Dermis microvascular lymphatic vessel endothelial cell (primary cell): Measurements from ENCODE around the gene PECR. TPM values are rescaled to one million over a fixed set of nuclear protein-coding genes. Genes with fewer than 3 reads are reported as not detected.
"Not testable (repeated sequence)": the region's sequence is repeated elsewhere in the genome, so short reads cannot be mapped to it uniquely, and the experiment has no call there.

Experiments used
- DNase-seq, 2 donors: peaks; one replicate each; pipeline versions ENCODE4 v3.0.0 to v3.0.0-alpha.2; 2010; ENCODE audit warnings: low read depth in 2 of 2
- total RNA-seq: library from RNA; depleted of rRNA; stranded (reverse); fragments of >200 nt; gene quantifications from 2 replicates; pipeline ENCODE4 v1.2.1, GENCODE V29; 2014

The PECR gene
- total RNA-seq, 1 donor from 2014 or later = 10.4 TPM

- no peak for DNase-seq
Measured at GRCh38 chr2:216002101-216002678, 79.4 kb downstream of the PECR start.

GRCh38 chr2:216001216-216002100, 80.2 kb downstream of the PECR start:
- no peak for DNase-seq

DNA sequence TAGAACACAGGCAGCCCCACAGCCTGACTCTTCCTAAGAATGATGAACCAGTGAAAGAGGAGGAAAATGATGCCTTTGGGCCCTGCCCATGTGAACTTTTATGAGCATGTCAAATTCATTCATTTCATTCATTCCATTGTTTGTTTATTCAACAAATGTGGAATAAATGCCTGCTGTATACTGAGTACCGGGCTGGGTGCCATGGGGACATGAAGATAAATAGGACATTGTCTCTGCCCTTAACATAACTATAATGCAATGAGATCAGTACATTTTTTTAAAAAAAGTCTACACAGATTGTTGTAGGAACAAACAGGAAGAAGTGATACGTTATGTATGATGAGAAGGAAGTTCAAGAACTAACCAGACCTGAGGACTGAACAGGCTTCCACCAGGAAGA, 83.0 kb downstream of the PECR start:
- no peak for DNase-seq

DNA sequence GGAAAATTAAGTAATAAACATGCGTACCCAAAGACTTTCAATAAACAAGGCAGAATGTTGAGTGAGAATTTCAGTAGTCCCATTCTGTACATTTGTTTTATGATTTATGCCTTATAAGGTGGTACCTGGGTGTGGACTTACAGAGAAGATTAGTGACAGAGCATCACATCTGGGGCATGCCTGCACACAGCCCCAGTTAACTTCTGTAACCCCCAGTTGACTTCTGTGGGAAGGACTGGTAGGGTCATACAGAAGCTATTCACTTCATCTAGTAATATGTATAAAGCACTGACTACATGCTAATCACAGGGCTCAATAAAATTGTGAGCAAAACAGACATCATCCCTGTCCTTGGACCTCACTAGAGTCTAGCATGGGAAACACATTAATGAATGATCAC, 84.4 kb downstream of the PECR start:
- DNase-seq = no peak

DNA sequence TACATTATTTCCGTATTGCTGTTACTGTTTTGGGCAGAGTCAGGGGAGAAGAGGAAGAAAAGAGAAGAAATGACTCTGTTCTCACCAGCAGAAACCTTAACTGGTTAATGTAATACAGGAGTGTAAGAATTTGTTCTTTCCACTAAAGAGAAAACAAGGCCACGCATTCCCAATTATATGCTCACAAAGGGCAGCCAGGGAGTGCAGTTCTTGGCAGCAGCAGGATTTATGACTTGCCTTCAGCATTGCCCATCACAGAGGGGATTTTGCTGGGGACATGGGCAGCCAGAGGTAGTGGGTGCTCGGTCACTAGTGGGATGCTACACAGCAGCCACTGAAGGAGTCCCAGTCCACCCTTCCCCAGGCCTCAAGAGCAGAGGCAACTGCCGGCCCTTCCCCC, 86.7 kb downstream of the PECR start:
- DNase-seq = no peak

- not testable (repeated sequence) for DNase-seq
Measured at GRCh38 chr2:215988556-215989207, 92.9 kb downstream of the PECR start.

Other genes with a start within 250 kb of the PECR start
- 1.9 and 3.3 TPM in 2 replicates for gene MREG, start 68.3 kb downstream of the PECR start, total RNA-seq
- 0.13 TPM in 2 replicates for gene TMEM169, start 110 bp upstream of the PECR start, total RNA-seq
- 181 and 213 TPM in 2 replicates for gene XRCC5, start 27.5 kb upstream of the PECR start, total RNA-seq